Keratinocyte (primary cell): ENCODE results near the gene MID1. TPM values are rescaled to one million over a fixed set of nuclear protein-coding genes. Genes with fewer than 3 reads are reported as not detected.

Experiments used
- DNase-seq: peaks from one replicate; pipeline ENCODE4 v3.0.0-alpha.2; 2011; ENCODE audit warnings: low read depth, missing footprints, low spot score
- FAIRE-seq: peaks from 2 replicates; lab custom pipeline; 2011; peaks lifted over from hg19 to GRCh38; lab: Jason Lieb, UNC
- H2AFZ ChIP-seq: 2 replicates; pipeline ENCODE4 v1.6.0; 2012; ENCODE audit warnings: low read length, control low read depth, inconsistent platforms; ENCODE audit not compliant: control insufficient read depth
- H3K27ac ChIP-seq: 2 replicates; pipeline ENCODE4 v1.5.1; 2011; ENCODE audit warnings: low read length; ENCODE audit not compliant: control insufficient read depth, insufficient read depth
- H3K27me3 ChIP-seq: 3 replicates; pipeline ENCODE4 v1.6.0; 2011; ENCODE audit warnings: low read length; ENCODE audit not compliant: control insufficient read depth, insufficient read depth; ENCODE audit errors: extremely low read depth
- H3K36me3 ChIP-seq, 2 experiments: 2 replicates in 1 of 2; 3 replicates in 1 of 2; pipeline ENCODE4 v1.5.1; 2011; ENCODE audit warnings: low read length in 2 of 2, mild to moderate bottlenecking in 1 of 2; ENCODE audit not compliant: control insufficient read depth in 2 of 2, insufficient read depth in 2 of 2; ENCODE audit errors: extremely low read depth in 1 of 2
- H3K4me1 ChIP-seq: 3 replicates; pipeline ENCODE4 v1.5.1; 2011; ENCODE audit warnings: low read length; ENCODE audit not compliant: control insufficient read depth, insufficient read depth; ENCODE audit errors: extremely low read depth
- H3K4me2 ChIP-seq: 3 replicates; pipeline ENCODE4 v1.6.0; 2011; ENCODE audit warnings: low read depth, low read length; ENCODE audit not compliant: control insufficient read depth, insufficient read depth; ENCODE audit errors: extremely low read depth
- H3K4me3 ChIP-seq, 3 experiments: fragments of 200-600 bp in 1 of 3; sonication (generic) in 1 of 3; 2 replicates in 2 of 3; 3 replicates in 1 of 3; pipeline ENCODE4 v1.5.1; 2011 to 2016; ENCODE audit warnings: low read length in 3 of 3, mild to moderate bottlenecking in 3 of 3, control low read depth in 2 of 3, inconsistent platforms in 1 of 3, low read depth in 1 of 3, mixed read lengths in 1 of 3, mixed run types in 1 of 3, moderate library complexity in 1 of 3; ENCODE audit not compliant: control insufficient read depth in 2 of 3, insufficient read depth in 2 of 3; ENCODE audit errors: extremely low read depth in 1 of 3
- H3K79me2 ChIP-seq: 2 replicates; pipeline ENCODE4 v1.6.0; 2012; ENCODE audit warnings: low read length; ENCODE audit not compliant: control insufficient read depth, insufficient read depth
- H3K9ac ChIP-seq: 3 replicates; pipeline ENCODE4 v1.6.0; 2011; ENCODE audit warnings: low read length; ENCODE audit not compliant: control insufficient read depth, insufficient read depth; ENCODE audit errors: extremely low read depth
- H3K9me1 ChIP-seq: 3 replicates; pipeline ENCODE4 v1.6.0; 2011; ENCODE audit warnings: low read length; ENCODE audit not compliant: control insufficient read depth, insufficient read depth; ENCODE audit errors: extremely low read depth
- H3K9me3 ChIP-seq: 2 replicates; pipeline ENCODE4 v1.5.1; 2012; ENCODE audit warnings: low read depth, low read length; ENCODE audit not compliant: control insufficient read depth
- H4K20me1 ChIP-seq: 3 replicates; pipeline ENCODE4 v1.6.0; 2011; ENCODE audit warnings: low read length; ENCODE audit not compliant: control insufficient read depth, insufficient read depth; ENCODE audit errors: extremely low read depth
- EZH2 ChIP-seq: IDR thresholded peaks from one replicate; pipeline ENCODE4 v1.6.1; 2012; ENCODE audit warnings: inconsistent platforms, mild to moderate bottlenecking, low read length, moderate library complexity
- dilution Hi-C: fragments of 300-500 bp; cut with MboI; formaldehyde crosslinking; loops from one replicate; pipeline ENCODE4 v1.7.0; 2020; ENCODE audit warnings: low sequenced_read_pairs; ENCODE audit not compliant: extremely low pct_ligation_motif_present
- polyA plus RNA-seq, 5 experiments: library from polyadenylated mRNA; depleted of rRNA in 3 of 5; stranded (reverse) in 3 of 5; stranded (forward) in 1 of 5; unstranded in 1 of 5; fragments of >200 nt; gene quantifications; 1 replicate in 1 of 5; 2 replicates in 3 of 5; 3 replicates in 1 of 5; pipeline versions ENCODE4 v1.2.1 to v1.2.3, GENCODE V29; 2011 to 2012; ENCODE audit warnings: missing spikeins in 2 of 5, low read depth in 1 of 5, low replicate concordance in 1 of 5
- TF ChIP-seq, protein P1 (sequence below), 3 experiments: IDR thresholded peaks in 1 of 3; conservative IDR thresholded peaks in 1 of 3; optimal IDR thresholded peaks in 1 of 3; 2 replicates in 2 of 3; 3 replicates in 1 of 3; pipeline versions ENCODE3 to v1.5.1; 2011; ENCODE audit warnings: low read length in 3 of 3, mild to moderate bottlenecking in 3 of 3, moderate library complexity in 2 of 3, control low read depth in 1 of 3, inconsistent platforms in 1 of 3; ENCODE audit not compliant: insufficient read depth in 2 of 3; ENCODE audit errors: extremely low read depth in 1 of 3

Gene MID1
- polyA plus RNA-seq, 1 donor (not counting 4 experiments of a cell fraction or from before 2014, with no cell fraction given), result 9.2 TPM

- FAIRE-seq (no peak), DNase-seq (no peak)
- Histone ChIP-seq H4K20me1 (no peaks in the 10 kb centered on the region), H3K36me3 (no peaks in the 10 kb centered on the region), H3K4me3 (no peak overlapping the region), H3K27me3 (no peaks in the 10 kb centered on the region), H3K4me2 (no peak overlapping the region), H3K9ac (no peak overlapping the region), H3K4me1 (no peaks in the 10 kb centered on the region), H3K27ac (no peak overlapping the region), H3K79me2 (no peaks in the 10 kb centered on the region), H2AFZ (no peak overlapping the region), H3K9me1 (no peaks in the 10 kb centered on the region), H3K9me3 (no peaks in the 10 kb centered on the region)
- TF ChIP-seq, protein P1, sequence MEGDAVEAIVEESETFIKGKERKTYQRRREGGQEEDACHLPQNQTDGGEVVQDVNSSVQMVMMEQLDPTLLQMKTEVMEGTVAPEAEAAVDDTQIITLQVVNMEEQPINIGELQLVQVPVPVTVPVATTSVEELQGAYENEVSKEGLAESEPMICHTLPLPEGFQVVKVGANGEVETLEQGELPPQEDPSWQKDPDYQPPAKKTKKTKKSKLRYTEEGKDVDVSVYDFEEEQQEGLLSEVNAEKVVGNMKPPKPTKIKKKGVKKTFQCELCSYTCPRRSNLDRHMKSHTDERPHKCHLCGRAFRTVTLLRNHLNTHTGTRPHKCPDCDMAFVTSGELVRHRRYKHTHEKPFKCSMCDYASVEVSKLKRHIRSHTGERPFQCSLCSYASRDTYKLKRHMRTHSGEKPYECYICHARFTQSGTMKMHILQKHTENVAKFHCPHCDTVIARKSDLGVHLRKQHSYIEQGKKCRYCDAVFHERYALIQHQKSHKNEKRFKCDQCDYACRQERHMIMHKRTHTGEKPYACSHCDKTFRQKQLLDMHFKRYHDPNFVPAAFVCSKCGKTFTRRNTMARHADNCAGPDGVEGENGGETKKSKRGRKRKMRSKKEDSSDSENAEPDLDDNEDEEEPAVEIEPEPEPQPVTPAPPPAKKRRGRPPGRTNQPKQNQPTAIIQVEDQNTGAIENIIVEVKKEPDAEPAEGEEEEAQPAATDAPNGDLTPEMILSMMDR (optimal IDR thresholded peaks at IDR 0.05 in 1 of 3, IDR thresholded peaks at IDR 0.05 in 1 of 3, conservative IDR thresholded peaks at IDR 0.05 in 1 of 3; ENCODE audit: extremely low read depth in 1 of 3, insufficient read depth in 2 of 3, low read length in 3 of 3), result no peak
- TF ChIP-seq EZH2, result no peak
- dilution Hi-C loops, result no loop called here
Measured at GRCh38 chrX:10654960-10655359, 34.6 kb upstream of the MID1 start.

DNA sequence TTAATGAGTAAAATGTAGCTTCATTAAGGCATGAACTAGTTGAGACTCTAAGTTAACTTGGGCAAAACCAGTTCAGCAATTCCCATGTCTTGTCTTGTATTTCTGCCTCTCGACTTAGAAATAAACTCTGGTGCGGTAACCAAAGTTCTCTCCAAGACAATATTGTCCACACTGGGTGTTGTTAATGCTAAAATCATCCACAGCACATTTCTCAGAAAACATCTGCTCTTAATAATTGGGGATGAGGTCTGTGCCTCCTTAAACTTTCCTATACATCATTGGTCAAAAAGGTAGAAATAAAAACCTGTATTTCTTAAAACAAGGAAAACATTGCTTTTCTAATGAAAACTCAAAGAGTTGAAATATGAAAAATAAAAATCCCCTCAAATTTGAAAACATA lies 32.9 kb upstream of the MID1 start:
- Histone ChIP-seq H3K4me2 (no peak overlapping the region), H3K9me1 (no peaks in the 10 kb centered on the region), H3K27me3 (no peaks in the 10 kb centered on the region), H3K36me3 (no peaks in the 10 kb centered on the region), H3K79me2 (no peaks in the 10 kb centered on the region), H4K20me1 (no peaks in the 10 kb centered on the region), H3K4me1 (no peaks in the 10 kb centered on the region), H3K9ac (no peak overlapping the region), H3K9me3 (no peaks in the 10 kb centered on the region), H2AFZ (no peak overlapping the region), H3K4me3 (no peak overlapping the region), H3K27ac (no peak overlapping the region)
- FAIRE-seq (no peak), DNase-seq (no peak)
- dilution Hi-C loops, result no loop called here
- no peak for TF ChIP-seq EZH2
- TF ChIP-seq, protein P1 (optimal IDR thresholded peaks at IDR 0.05 in 1 of 3, IDR thresholded peaks at IDR 0.05 in 1 of 3, conservative IDR thresholded peaks at IDR 0.05 in 1 of 3; ENCODE audit: extremely low read depth in 1 of 3, insufficient read depth in 2 of 3, low read length in 3 of 3), result no peak
